ENCODE data around the gene SINHCAF.

DNA sequence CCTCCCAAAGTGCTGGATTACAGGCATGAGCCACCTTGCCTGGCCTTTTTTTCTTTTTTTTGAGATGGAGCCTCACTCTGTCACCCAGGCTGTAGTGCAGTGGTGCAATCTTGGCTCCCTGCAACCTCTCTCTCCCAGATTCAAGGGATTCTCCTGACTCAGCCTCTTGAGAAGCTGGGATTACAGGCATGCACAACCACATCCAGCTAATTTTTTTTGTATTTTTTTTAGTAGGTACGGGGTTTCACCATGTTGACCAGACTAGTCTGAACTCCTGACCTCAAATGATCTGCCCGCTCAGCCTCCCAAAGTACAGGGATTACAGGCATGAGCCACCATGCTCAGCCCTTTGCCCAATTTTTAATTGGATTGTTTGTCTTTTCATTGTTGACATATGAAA lies 58.0 kb downstream of the SINHCAF start:
- TF ChIP-seq, protein P1, sequence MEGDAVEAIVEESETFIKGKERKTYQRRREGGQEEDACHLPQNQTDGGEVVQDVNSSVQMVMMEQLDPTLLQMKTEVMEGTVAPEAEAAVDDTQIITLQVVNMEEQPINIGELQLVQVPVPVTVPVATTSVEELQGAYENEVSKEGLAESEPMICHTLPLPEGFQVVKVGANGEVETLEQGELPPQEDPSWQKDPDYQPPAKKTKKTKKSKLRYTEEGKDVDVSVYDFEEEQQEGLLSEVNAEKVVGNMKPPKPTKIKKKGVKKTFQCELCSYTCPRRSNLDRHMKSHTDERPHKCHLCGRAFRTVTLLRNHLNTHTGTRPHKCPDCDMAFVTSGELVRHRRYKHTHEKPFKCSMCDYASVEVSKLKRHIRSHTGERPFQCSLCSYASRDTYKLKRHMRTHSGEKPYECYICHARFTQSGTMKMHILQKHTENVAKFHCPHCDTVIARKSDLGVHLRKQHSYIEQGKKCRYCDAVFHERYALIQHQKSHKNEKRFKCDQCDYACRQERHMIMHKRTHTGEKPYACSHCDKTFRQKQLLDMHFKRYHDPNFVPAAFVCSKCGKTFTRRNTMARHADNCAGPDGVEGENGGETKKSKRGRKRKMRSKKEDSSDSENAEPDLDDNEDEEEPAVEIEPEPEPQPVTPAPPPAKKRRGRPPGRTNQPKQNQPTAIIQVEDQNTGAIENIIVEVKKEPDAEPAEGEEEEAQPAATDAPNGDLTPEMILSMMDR (IDR thresholded peaks at IDR 0.05): no peak
- no peak for TF ChIP-seq POLR2A (IDR thresholded peaks at IDR 0.05)
